Gastrocnemius medialis (tissue), 4 donors: ENCODE data around the gene IGFN1.

Experiments used
- CTCF ChIP-seq, 5 experiments: fragments of 450-650 bp in 3 of 5; fragments of 200-600 bp in 2 of 5; sonication (generic) in 2 of 5; IDR thresholded peaks in 4 of 5; conservative IDR thresholded peaks in 1 of 5; 1 replicate in 4 of 5; 2 replicates in 1 of 5; pipeline ENCODE4 v1.5.1; 2016 to 2019; ENCODE audit warnings: antibody characterized with exemption in 5 of 5, mild to moderate bottlenecking in 3 of 5, moderate library complexity in 3 of 5
- POLR2A ChIP-seq, 2 donors: fragments of 450-650 bp; IDR thresholded peaks; one replicate each; pipeline ENCODE4 v1.6.1; 2017; ENCODE audit warnings: antibody characterized with exemption in 2 of 2, mild to moderate bottlenecking in 2 of 2, moderate library complexity in 2 of 2

GRCh38 chr1:201262963-201263608, 72.5 kb downstream of the IGFN1 start:
- no peak for TF ChIP-seq CTCF (IDR thresholded peaks at IDR 0.05 in 4 of 5, conservative IDR thresholded peaks at IDR 0.05 in 1 of 5)
- TF ChIP-seq POLR2A (IDR thresholded peaks at IDR 0.05), result no peak
